ENCODE results near the gene HEXIM2.
A peak's percentile ranks its signal among the peaks of the same experiment; 100 is the strongest.

The HEXIM2 gene

GRCh38 chr17:45127548-45128300 lies 34.0 kb upstream of the HEXIM2 start:
- DNase-seq (ENCODE audit: low read depth in 2 of 2) = no peak

DNA sequence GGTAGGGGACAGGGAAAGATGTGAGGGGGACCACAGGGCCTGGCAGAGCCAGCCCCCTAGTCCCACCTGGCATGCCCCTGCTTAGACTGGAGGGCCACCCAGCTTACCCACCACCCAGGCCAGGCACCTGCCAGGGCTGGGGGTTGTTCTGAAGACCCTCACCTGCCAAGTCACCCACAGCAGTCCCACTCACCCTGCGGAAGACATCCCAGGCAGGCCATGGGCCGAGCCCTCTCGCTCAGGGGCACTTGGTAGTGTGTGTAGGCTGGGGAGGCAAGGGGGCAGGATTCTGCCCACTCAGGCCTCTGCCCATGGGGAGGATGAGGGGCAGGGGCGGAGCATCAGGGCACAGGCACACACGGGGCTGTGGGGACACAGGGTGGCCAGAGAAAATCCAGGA lies 33.3 kb upstream of the HEXIM2 start:
- DNase-seq (ENCODE audit: low read depth in 2 of 2) = no peak

DNA sequence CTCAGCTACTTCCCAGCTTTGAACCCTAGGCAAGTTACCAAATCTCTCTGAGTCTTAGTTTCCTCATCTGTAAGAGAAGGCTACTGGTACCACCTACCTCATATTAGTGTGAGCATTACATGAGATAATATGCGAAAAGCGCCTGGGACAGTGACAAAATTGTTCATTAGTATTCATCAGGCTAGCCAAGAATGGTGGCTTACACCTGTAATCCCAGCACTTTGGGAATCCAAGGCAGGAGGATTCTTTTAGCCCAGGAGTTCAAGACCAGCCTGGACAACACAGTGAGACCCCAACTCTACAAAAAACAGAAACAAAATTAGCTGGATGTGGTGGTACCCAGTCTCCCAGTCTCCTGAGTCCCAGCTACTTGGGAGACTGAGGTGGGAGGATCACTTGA lies 32.7 kb upstream of the HEXIM2 start:
- DNase-seq (ENCODE audit: low read depth in 2 of 2) = no peak

DNA sequence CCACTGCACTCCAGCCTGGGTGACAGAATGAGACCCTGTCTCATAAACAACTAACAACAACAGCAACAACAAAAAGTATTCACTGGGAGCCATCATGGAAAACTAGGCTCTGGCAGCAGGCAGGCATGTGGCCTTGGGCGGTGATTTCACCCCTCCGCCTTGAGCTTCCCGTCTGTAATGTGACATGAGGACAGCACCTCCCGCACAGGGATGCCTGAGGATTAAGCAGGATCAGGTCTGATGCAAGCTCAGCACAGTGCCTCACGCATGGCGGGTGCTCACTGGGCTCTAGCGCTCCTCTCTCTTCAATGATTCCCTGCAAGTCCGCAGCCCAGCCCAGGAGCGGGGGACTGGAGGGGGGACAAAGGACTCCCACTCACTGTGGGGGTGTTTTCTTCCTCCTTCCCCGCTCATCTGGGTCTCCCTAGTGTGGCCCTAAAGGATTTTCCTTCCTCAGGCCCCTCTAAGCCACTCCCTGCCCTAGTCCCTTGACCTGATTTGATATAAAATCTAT lies 32.2 kb upstream of the HEXIM2 start:
- no peak for DNase-seq (ENCODE audit: low read depth in 2 of 2)

DNA sequence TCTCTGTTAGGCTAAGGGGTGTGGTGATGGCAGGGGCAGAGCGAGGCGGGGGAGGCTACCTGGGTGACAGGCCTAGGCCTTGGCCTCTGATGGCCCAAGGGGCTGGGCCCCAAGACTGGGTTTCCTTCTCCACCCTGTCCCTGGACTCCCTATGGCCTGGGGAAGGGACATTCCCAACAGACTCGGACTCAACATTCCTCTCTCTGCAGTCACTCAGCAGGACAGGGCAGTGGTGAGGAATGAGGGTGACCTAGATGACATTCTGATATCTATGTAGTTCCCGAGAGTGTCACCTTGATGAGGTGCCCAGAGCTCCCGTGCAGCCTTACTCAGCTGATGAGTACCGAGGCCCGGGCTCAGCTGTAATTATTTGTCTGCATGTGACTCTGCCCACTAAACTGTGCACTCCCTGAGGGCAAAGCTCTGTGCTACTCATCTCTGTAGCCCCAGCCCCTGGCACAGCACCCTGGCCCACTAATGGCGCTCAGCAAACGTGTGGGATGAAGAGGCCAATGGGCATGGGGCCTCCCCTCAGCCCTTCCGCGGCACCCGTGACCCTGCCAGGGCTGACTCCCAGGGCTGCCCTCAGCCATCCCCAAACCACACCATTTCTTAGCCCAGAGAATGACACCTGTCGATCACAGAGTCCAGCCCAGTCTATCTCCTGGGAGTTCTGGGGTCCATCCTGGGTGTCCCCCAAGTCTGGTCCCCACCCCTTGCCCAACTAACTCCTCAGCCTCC lies 31.6 kb upstream of the HEXIM2 start:
- no peak for DNase-seq (ENCODE audit: low read depth in 2 of 2)

- no peak for DNase-seq (ENCODE audit: low read depth in 2 of 2)
Measured at GRCh38 chr17:45130681-45131615, 30.7 kb upstream of the HEXIM2 start.

DNA sequence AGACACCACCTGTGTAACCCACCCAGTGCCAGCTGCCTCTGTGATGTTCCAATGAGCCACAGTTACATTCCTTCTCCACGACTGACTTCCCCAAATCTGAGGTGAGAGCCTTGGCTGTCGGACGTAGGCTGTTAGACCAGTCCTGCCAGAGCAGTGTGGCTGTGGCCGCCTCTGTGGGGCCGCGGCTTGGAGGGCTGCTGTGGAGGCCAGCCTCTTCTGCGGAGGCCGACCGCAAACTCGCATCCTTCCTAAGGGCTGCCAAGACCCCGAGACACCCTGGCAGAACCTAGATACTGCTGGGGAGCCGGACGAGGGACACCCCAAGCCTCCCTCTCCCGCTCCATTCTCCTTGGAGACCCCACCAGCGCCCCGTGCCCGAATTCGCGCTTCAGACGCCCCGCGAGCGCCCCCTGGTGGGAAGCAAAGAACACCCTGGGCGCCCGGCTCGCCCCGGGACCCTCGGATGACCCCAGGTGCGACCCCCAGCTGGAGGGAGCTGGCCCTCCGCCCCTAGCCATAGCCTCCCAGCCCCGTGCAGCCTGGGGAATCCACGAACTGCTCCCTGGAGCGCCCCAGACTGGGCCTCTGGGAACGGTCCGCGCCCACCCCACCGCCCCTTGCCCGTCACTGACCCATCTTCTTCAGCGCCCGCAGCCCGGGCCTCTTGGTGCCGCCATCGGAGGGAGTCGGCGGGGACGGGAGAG lies 29.9 kb upstream of the HEXIM2 start:
- DNase-seq (ENCODE audit: low read depth in 2 of 2) = no peak

- DNase-seq (ENCODE audit: low read depth in 2 of 2) = no peak
Measured at GRCh38 chr17:45132320-45132571, 29.4 kb upstream of the HEXIM2 start, which contains the start of gene PLCD3. PLCD3 (minus strand) TSS chr17:45132515; CDS start chr17:45132410, 105 bp downstream.

DNA sequence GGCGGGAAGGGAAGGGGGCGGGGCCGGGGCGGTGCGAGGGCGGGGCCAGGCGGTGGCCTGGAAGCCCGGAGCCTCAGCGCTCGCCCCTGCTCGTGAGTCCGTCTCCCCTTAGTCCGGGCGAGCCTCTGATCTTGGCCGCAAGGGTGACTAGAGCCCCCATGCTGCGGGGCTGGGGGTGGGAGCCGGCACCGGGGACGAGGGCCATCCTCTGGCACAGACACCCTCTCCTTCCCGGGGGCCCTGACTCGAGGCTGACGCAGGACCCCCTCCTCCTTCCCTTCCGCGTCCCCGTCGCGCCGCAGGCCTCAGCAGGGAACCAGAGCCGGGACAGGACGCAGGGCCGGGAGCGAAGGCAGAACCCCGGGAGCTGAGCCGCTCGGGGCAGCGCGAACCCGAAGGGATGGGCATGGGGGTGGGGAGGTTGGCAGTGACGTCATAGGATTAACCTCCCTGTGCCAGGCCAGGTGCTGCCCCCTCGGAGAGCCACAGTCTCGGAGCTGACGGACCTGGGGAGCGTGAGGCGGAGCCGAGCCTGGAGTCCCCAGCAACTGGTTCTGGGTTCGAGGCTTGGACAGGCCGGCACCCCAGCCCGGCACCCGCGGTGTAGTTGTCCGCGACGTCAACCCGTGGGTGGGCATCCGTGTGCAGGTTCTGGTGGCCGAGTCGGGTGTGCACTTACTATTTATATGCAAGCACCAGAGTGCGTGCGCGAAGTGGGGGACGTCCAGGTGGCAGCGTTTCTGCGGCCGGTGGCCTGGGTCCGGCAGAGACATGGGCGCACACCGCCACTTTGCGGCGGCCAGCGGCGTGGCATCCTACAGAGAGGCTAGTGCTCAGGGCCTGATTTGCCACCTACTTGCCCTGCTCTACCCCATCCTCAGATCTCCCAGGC lies 28.9 kb upstream of the HEXIM2 start:
- no peak for DNase-seq (ENCODE audit: low read depth in 2 of 2)

- peak; percentile 90 to 93 for DNase-seq (ENCODE audit: low read depth in 2 of 2)
Measured at GRCh38 chr17:45135192-45135977, 26.3 kb upstream of the HEXIM2 start, which contains the start of gene ACBD4. ACBD4 (plus strand) TSS chr17:45135687; CDS start chr17:45136145, 458 bp downstream.

DNA sequence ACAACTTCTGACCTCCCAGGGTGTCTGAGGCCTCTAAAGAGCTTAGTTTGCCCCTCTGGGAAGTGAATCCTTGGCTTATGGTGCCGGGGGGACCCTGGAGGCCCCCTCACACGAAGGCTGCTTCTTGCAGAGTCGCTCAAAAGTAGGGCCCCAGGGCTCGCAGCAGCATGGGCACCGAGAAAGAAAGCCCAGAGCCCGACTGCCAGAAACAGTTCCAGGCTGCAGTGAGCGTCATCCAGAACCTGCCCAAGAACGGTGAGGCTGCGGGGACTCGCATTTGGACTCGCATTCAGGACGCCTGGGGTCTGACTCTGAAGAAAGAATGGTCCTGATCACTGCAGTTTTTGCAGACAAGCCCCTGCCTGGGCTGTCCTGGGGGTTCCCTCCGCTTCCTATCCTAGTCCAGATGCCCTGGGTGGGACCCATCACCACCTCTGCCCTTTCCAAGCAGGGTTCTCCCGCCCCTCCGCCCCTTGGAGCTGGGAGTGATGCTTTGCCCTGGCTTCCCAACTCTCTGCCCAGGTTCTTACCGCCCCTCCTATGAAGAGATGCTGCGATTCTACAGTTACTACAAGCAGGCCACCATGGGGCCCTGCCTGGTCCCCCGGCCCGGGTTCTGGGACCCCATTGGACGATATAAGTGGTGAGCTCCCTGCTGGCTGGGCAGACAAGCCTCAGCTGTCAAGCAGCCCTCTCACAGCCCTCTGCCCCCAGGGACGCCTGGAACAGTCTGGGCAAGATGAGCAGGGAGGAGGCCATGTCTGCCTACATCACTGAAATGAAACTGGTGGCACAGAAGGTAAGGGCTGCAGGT lies 25.5 kb upstream of the HEXIM2 start:
- no peak for DNase-seq (ENCODE audit: low read depth in 2 of 2)

- DNase-seq (ENCODE audit: low read depth in 2 of 2) = no peak
Measured at GRCh38 chr17:45136846-45137560, 24.7 kb upstream of the HEXIM2 start.

GRCh38 chr17:45137561-45138305 lies 23.9 kb upstream of the HEXIM2 start:
- no peak for DNase-seq (ENCODE audit: low read depth in 2 of 2)

GRCh38 chr17:45138911-45139532 lies 22.7 kb upstream of the HEXIM2 start:
- no peak for DNase-seq (ENCODE audit: low read depth in 2 of 2)

DNA sequence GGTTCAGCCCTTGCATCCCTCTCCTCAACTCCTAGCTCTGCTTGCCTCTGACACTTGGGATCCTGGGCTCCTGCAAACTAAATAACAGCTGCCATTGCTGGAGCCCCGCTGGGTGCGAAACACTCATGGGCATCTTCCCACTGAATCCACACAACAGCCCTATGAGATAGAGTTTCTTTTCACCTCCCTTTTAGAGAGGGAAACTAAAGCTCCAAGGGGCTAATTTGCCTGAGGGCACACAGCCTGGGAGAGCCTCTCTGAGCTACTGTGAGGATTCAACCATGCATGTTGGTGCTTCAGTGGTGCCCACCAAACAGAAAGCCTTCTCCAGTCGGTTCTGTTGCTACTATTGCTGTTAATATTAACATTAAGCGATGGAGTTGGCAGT lies 22.1 kb upstream of the HEXIM2 start:
- no peak for DNase-seq (ENCODE audit: low read depth in 2 of 2)

DNA sequence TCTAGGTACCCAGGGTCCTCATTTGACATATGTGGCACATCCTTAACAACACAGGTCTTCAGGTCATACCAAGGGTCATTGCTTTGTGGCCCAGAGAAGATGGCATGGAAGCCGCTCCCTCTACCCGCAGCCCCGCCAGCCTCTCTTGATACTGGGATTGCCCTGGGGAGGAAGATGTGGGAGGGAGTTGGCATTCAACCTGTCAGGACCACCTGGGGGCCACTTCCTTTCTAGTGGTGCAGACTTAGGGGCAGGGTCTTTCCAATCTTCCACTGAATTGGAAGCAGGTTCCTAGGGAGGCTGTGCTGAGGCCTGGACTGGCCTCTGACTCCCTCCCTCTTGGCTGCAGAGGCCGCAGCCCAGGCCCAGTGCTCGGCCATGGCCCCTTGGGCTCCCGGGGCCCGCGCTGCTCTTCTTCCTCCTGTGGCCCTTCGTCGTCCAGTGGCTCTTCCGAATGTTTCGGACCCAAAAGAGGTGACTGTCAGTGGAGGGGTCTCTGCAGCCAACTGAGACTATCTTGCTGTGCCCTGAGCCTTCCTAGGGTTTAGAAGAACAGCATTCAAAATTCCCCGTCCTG lies 18.5 kb upstream of the HEXIM2 start:
- DNase-seq (ENCODE audit: low read depth in 2 of 2) = no peak

Measured in fibroblast of skin of left biceps (primary cell).